ENCODE results near the gene PLSCR1.

DNA sequence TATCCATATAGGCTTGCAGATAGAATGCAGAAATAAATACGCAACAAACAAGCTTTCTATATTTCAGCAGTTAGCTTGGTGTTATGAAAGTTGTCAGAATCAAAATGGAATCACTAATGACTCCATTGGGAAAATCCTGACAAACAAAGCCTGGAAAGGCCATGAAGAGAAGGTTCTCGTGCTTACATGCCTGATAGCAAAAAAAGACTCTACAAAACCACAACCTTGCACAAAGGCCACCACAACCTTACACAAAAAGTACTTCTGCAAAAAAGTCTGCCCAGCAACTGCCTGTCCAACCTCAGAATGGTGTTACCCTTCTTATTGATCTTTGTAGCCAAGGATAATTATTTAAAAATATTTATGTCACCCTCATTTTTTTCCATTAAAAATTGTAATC is 14.4 kb upstream of the PLSCR1 start:
- TF ChIP-seq, protein P1, sequence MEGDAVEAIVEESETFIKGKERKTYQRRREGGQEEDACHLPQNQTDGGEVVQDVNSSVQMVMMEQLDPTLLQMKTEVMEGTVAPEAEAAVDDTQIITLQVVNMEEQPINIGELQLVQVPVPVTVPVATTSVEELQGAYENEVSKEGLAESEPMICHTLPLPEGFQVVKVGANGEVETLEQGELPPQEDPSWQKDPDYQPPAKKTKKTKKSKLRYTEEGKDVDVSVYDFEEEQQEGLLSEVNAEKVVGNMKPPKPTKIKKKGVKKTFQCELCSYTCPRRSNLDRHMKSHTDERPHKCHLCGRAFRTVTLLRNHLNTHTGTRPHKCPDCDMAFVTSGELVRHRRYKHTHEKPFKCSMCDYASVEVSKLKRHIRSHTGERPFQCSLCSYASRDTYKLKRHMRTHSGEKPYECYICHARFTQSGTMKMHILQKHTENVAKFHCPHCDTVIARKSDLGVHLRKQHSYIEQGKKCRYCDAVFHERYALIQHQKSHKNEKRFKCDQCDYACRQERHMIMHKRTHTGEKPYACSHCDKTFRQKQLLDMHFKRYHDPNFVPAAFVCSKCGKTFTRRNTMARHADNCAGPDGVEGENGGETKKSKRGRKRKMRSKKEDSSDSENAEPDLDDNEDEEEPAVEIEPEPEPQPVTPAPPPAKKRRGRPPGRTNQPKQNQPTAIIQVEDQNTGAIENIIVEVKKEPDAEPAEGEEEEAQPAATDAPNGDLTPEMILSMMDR (IDR thresholded peaks at IDR 0.05): no peak
- TF ChIP-seq POLR2A (IDR thresholded peaks at IDR 0.05; ENCODE audit: low read depth): no peak
